ENCODE data around the gene RAB25.
"Not testable (repeated sequence)": the region's sequence is repeated elsewhere in the genome, so short reads cannot be mapped to it uniquely, and the experiment has no call there.

The RAB25 gene

GRCh38 chr1:156104065-156104810 lies 43.3 kb downstream of the RAB25 start:
- peak in 1 of 2 experiments; percentile 38 for DNase-seq

- no peak for DNase-seq
These were observed 44.2 kb downstream of the RAB25 start for GRCh38 chr1:156104861-156105832.

GRCh38 chr1:156106624-156107488 lies 45.9 kb downstream of the RAB25 start:
- DNase-seq: no peak

- DNase-seq: no peak
These were observed 47.1 kb downstream of the RAB25 start for GRCh38 chr1:156108057-156108456.

- DNase-seq: no peak
These were observed 47.8 kb downstream of the RAB25 start for GRCh38 chr1:156108664-156109241.

- no peak for DNase-seq
These were observed 49.3 kb downstream of the RAB25 start for GRCh38 chr1:156110252-156110651.

GRCh38 chr1:156111355-156111962 lies 50.5 kb downstream of the RAB25 start:
- DNase-seq: no peak

GRCh38 chr1:156112276-156113137 lies 51.5 kb downstream of the RAB25 start:
- no peak for DNase-seq

- DNase-seq: no peak
These were observed 52.5 kb downstream of the RAB25 start for GRCh38 chr1:156113282-156113950.

- peak; percentile 73 to 86 for DNase-seq
These were observed 53.4 kb downstream of the RAB25 start, which contains the start of gene LMNA for GRCh38 chr1:156114101-156114918. Gene LMNA, plus strand, starts transcription at chr1:156114711. Its CDS starts 208 bp downstream, at chr1:156114919.

GRCh38 chr1:156114919-156115513 lies 54.1 kb downstream of the RAB25 start:
- no peak for DNase-seq

GRCh38 chr1:156115514-156116374 lies 54.8 kb downstream of the RAB25 start:
- peak in 1 of 2 experiments; percentile 65 for DNase-seq

GRCh38 chr1:156116731-156117130 lies 55.8 kb downstream of the RAB25 start:
- DNase-seq: not testable (repeated sequence)

- no peak for DNase-seq
These were observed 56.6 kb downstream of the RAB25 start for GRCh38 chr1:156117414-156118176.

GRCh38 chr1:156118177-156118868 lies 57.4 kb downstream of the RAB25 start:
- peak in 1 of 2 experiments; percentile 19 for DNase-seq

- DNase-seq: peak in 1 of 2 experiments; percentile 32
These were observed 58.7 kb downstream of the RAB25 start for GRCh38 chr1:156119503-156120209.
